NCI-H2107 treated with DMSO at 0.1 percent for 48 hours (cell line): Measurements from ENCODE around the gene FOLR2.

ENCODE experiments used
- DNase-seq: peaks from one replicate; lab custom pipeline; 2025; ENCODE audit not compliant: unreplicated experiment; lab: John Stamatoyannopoulos, UW

The FOLR2 gene

GRCh38 chr11:72239849-72240460 is 23.4 kb downstream of the FOLR2 start:
- DNase-seq, result peak; percentile 15

GRCh38 chr11:72240461-72241290 is 24.1 kb downstream of the FOLR2 start:
- DNase-seq, result no peak

GRCh38 chr11:72241291-72241781 is 24.7 kb downstream of the FOLR2 start:
- no peak for DNase-seq

GRCh38 chr11:72242141-72242540 is 25.5 kb downstream of the FOLR2 start:
- no peak for DNase-seq

GRCh38 chr11:72243173-72244059 is 26.8 kb downstream of the FOLR2 start:
- DNase-seq, result no peak

GRCh38 chr11:72244060-72244360 is 27.4 kb downstream of the FOLR2 start, which contains the start of gene PHOX2A:
TSS of gene PHOX2A (minus strand) at chr11:72244176. CDS start at chr11:72244004, 172 bp downstream.
- DNase-seq, result no peak

- DNase-seq, result no peak
Measured at GRCh38 chr11:72244361-72245262, 28.0 kb downstream of the FOLR2 start.

- DNase-seq, result no peak
Measured at GRCh38 chr11:72245263-72245816, 28.7 kb downstream of the FOLR2 start.

GRCh38 chr11:72247584-72247983 is 31.0 kb downstream of the FOLR2 start:
- DNase-seq, result no peak

GRCh38 chr11:72249961-72250360 is 33.4 kb downstream of the FOLR2 start:
- DNase-seq, result no peak

GRCh38 chr11:72250661-72251464 is 34.3 kb downstream of the FOLR2 start:
- DNase-seq, result no peak

GRCh38 chr11:72251614-72252013 is 35.0 kb downstream of the FOLR2 start:
- DNase-seq, result no peak

GRCh38 chr11:72253392-72253791 is 36.8 kb downstream of the FOLR2 start:
- no peak for DNase-seq

GRCh38 chr11:72254299-72254993 is 37.9 kb downstream of the FOLR2 start:
- DNase-seq, result no peak

- DNase-seq, result no peak
Measured at GRCh38 chr11:72257570-72257969, 41.0 kb downstream of the FOLR2 start.

- no peak for DNase-seq
Measured at GRCh38 chr11:72259490-72259889, 42.9 kb downstream of the FOLR2 start.

GRCh38 chr11:72260574-72260973 is 44.0 kb downstream of the FOLR2 start:
- DNase-seq, result no peak

- DNase-seq, result no peak
Measured at GRCh38 chr11:72263361-72263760, 46.8 kb downstream of the FOLR2 start.

- DNase-seq, result no peak
Measured at GRCh38 chr11:72265951-72266350, 49.4 kb downstream of the FOLR2 start.
